CD4-positive, alpha-beta T cell treated with Interleukin-4 for 1 hour (primary cell): Measurements from ENCODE around the gene SCUBE2.
"Not testable (repeated sequence)": the region's sequence is repeated elsewhere in the genome, so short reads cannot be mapped to it uniquely, and the experiment has no call there.

Experiments
- DNase-seq, 2 donors: peaks; one replicate each; pipeline ENCODE4 v3.0.0-alpha.2; 2020 to 2022

The SCUBE2 gene

GRCh38 chr11:9103542-9104276 is 12.3 kb upstream of the SCUBE2 start:
- no peak for DNase-seq

- no peak for DNase-seq
Measured at GRCh38 chr11:9099617-9100016, 8.2 kb upstream of the SCUBE2 start.

GRCh38 chr11:9098455-9098854 is 7.1 kb upstream of the SCUBE2 start:
- DNase-seq, result not testable (repeated sequence)

- not testable (repeated sequence) for DNase-seq
Measured at GRCh38 chr11:9097186-9097943, 6.0 kb upstream of the SCUBE2 start.

GRCh38 chr11:9096427-9096826 is 5.0 kb upstream of the SCUBE2 start:
- DNase-seq, result no peak

GRCh38 chr11:9095421-9095820 is 4.0 kb upstream of the SCUBE2 start:
- no peak for DNase-seq

- no peak for DNase-seq
Measured at GRCh38 chr11:9094420-9094819, 3.0 kb upstream of the SCUBE2 start.

- no peak for DNase-seq
Measured at GRCh38 chr11:9092853-9093778, 1.7 kb upstream of the SCUBE2 start.

- no peak for DNase-seq
Measured at GRCh38 chr11:9092072-9092471, 673 bp upstream of the SCUBE2 start.

GRCh38 chr11:9090488-9091043 is 833 bp downstream of the SCUBE2 start:
- no peak for DNase-seq

GRCh38 chr11:9089636-9090035 is 1.8 kb downstream of the SCUBE2 start:
- no peak for DNase-seq

- DNase-seq, result no peak
Measured at GRCh38 chr11:9089061-9089460, 2.3 kb downstream of the SCUBE2 start.

GRCh38 chr11:9082575-9082974 is 8.8 kb downstream of the SCUBE2 start:
- no peak for DNase-seq

- DNase-seq, result no peak
Measured at GRCh38 chr11:9081153-9081552, 10.2 kb downstream of the SCUBE2 start.

- DNase-seq, result no peak
Measured at GRCh38 chr11:9078113-9079086, 13.0 kb downstream of the SCUBE2 start.

GRCh38 chr11:9077164-9077563 is 14.2 kb downstream of the SCUBE2 start:
- no peak for DNase-seq

- no peak for DNase-seq
Measured at GRCh38 chr11:9076661-9077060, 14.7 kb downstream of the SCUBE2 start.

- DNase-seq, result no peak
Measured at GRCh38 chr11:9076046-9076445, 15.4 kb downstream of the SCUBE2 start.

GRCh38 chr11:9075556-9075955 is 15.8 kb downstream of the SCUBE2 start:
- DNase-seq, result no peak

- DNase-seq, result no peak
Measured at GRCh38 chr11:9074338-9075029, 16.9 kb downstream of the SCUBE2 start.
